K562 (cell line): ENCODE results near the gene ZNF512B. TPM values are rescaled to one million over a fixed set of nuclear protein-coding genes. Genes with fewer than 3 reads are reported as not detected.

ENCODE experiments used
- ATAC-seq: fragments of 200-7000 bp; cut with Tn5 transposase; 3 replicates; pipeline ENCODE4 v1.9.1; 2020; ENCODE audit warnings: moderate library complexity
- BruUV-seq: library from RNA; stranded (reverse); fragments of 400-500 nt; replicated peaks from 2 replicates; lab custom pipeline; 2021; lab: Mats Ljungman, UMichigan
- CTCF ChIA-PET: fragments of 300-600 bp; formaldehyde crosslinking; extraction: SDS; loops from one replicate; lab custom pipeline; 2021; ENCODE audit warnings: low intra/inter-chr PET ratio; lab: Yijun Ruan, JAX
- POLR2A ChIA-PET: fragments of 300-600, 350-650 bp; sonication (Branson Sonifier 250); formaldehyde crosslinking; extraction: SDS; loops from one replicate; lab custom pipeline; 2021; ENCODE audit warnings: antibody characterized with exemption, inconsistent platforms; lab: Yijun Ruan, JAX
- DNase-seq, 4 experiments: peaks; one replicate each; pipeline versions ENCODE4 v3.0.0 to v3.0.0-alpha.2; 2011 to 2018; ENCODE audit warnings: low spot score in 3 of 4, mixed read lengths in 3 of 4; ENCODE audit errors: extremely low read depth in 1 of 4
- FAIRE-seq: peaks from 2 replicates; lab custom pipeline; 2011; peaks lifted over from hg19 to GRCh38; lab: Jason Lieb, UNC
- H2AFZ ChIP-seq: 2 replicates; pipeline ENCODE4 v1.6.0; 2011; ENCODE audit warnings: low read depth, low read length, control low read depth, inconsistent platforms
- H3K27ac ChIP-seq: fragments of 200-600 bp; 3 replicates; pipeline ENCODE4 v1.8.0; 2011; ENCODE audit warnings: low read depth, mild to moderate bottlenecking, control low read depth, inconsistent platforms, low read length, moderate library complexity, mixed read lengths; ENCODE audit errors: extremely low read depth
- H3K27me3 ChIP-seq, 2 experiments: fragments of 300-600 bp in 1 of 2; 2 replicates in 1 of 2; 3 replicates in 1 of 2; pipeline versions ENCODE4 v1.6.0 to v1.8.0; 2011; ENCODE audit warnings: inconsistent platforms in 2 of 2, low read length in 2 of 2, mild to moderate bottlenecking in 1 of 2, mixed read lengths in 1 of 2, moderate library complexity in 1 of 2; ENCODE audit not compliant: control insufficient read depth in 2 of 2, insufficient read depth in 2 of 2
- H3K36me3 ChIP-seq: fragments of 300-600 bp; 3 replicates; pipeline ENCODE4 v1.8.0; 2011; ENCODE audit warnings: mild to moderate bottlenecking, low read length, inconsistent platforms; ENCODE audit not compliant: control insufficient read depth, insufficient read depth
- H3K4me1 ChIP-seq, 2 experiments: fragments of 200-600 bp in 1 of 2; replicated peaks in 1 of 2; 2 replicates in 1 of 2; 3 replicates in 1 of 2; pipeline versions ENCODE4 v1.5.1 to v1.8.0; 2011; ENCODE audit warnings: inconsistent platforms in 2 of 2, low read length in 2 of 2, mild to moderate bottlenecking in 1 of 2, mixed read lengths in 1 of 2, moderate library complexity in 1 of 2; ENCODE audit not compliant: control insufficient read depth in 2 of 2, insufficient read depth in 2 of 2
- H3K4me2 ChIP-seq: 2 replicates; pipeline ENCODE4 v1.6.1; 2011; ENCODE audit warnings: low read length, control low read depth, inconsistent platforms, mixed read lengths; ENCODE audit not compliant: insufficient read depth
- H3K4me3 ChIP-seq: fragments of 200-600 bp; sonication (generic), shearing (Covaris generic); 2 replicates; pipeline ENCODE4 v1.5.1; 2016; ENCODE audit warnings: control low read depth, inconsistent platforms
- H3K79me2 ChIP-seq: fragments of 200-600 bp; 3 replicates; pipeline ENCODE4 v1.8.0; 2011; ENCODE audit warnings: low read length, inconsistent platforms; ENCODE audit not compliant: control insufficient read depth, insufficient read depth
- H3K9ac ChIP-seq, 2 experiments: 2 replicates each; pipeline versions ENCODE4 v1.6.0 to v1.6.1; 2011; ENCODE audit warnings: low read depth in 2 of 2, low read length in 2 of 2, control low read depth in 1 of 2, inconsistent platforms in 1 of 2, mild to moderate bottlenecking in 1 of 2, mixed read lengths in 1 of 2; ENCODE audit not compliant: insufficient read depth in 1 of 2
- H3K9me1 ChIP-seq: one replicate; pipeline ENCODE4 v1.6.0; 2011; ENCODE audit warnings: inconsistent platforms, mild to moderate bottlenecking, low read length, moderate library complexity; ENCODE audit not compliant: control insufficient read depth, insufficient read depth
- H3K9me3 ChIP-seq: replicated peaks from 2 replicates; pipeline ENCODE4 v1.5.1; 2011; ENCODE audit warnings: low read depth, low read length, inconsistent platforms; ENCODE audit not compliant: control insufficient read depth, insufficient read depth
- H4K20me1 ChIP-seq: replicated peaks from 2 replicates; pipeline ENCODE4 v1.6.1; 2011; ENCODE audit warnings: low read length, inconsistent platforms, mixed read lengths; ENCODE audit not compliant: control insufficient read depth, insufficient read depth
- KLF6 ChIP-seq: fragments of 250-450 bp; sonication (Bioruptor Pico); IDR thresholded peaks from 2 replicates; pipeline ENCODE4 v1.4.0; 2020; ENCODE audit warnings: mild to moderate bottlenecking, moderate library complexity, borderline replicate concordance
- NR4A1 ChIP-seq, 2 experiments: fragments of 250-450 bp in 1 of 2; fragments of 450-650 bp in 1 of 2; sonication (Bioruptor Pico) in 1 of 2; IDR thresholded peaks; 2 replicates each; pipeline versions ENCODE4 v1.4.0 to v1.6.1; 2016 to 2020; ENCODE audit warnings: mild to moderate bottlenecking in 2 of 2, missing compliant biosample characterization in 1 of 2, missing genetic modification characterization in 1 of 2, moderate library complexity in 1 of 2
- OTX1 ChIP-seq: fragments of 450-650 bp; formaldehyde crosslinking; IDR thresholded peaks from 2 replicates; pipeline ENCODE4 v1.4.0; 2022; ENCODE audit warnings: mild to moderate bottlenecking
- PCBP1 ChIP-seq: fragments of 200-400 bp; formaldehyde crosslinking; IDR thresholded peaks from 2 replicates; pipeline ENCODE4 v1.6.1; 2018; ENCODE audit warnings: mild to moderate bottlenecking, low read depth, low read length; ENCODE audit not compliant: poor library complexity, severe bottlenecking
- POLR3A ChIP-seq: IDR thresholded peaks from 2 replicates; pipeline ENCODE4 v1.6.1; 2011; ENCODE audit warnings: borderline replicate concordance, mild to moderate bottlenecking, moderate library complexity; ENCODE audit not compliant: insufficient read length, insufficient read depth; ENCODE audit errors: extremely low read depth
- RBM15 ChIP-seq: fragments of 200-400 bp; formaldehyde crosslinking; IDR thresholded peaks from 2 replicates; pipeline ENCODE4 v1.6.1; 2018; ENCODE audit warnings: mild to moderate bottlenecking, low read length, moderate library complexity; ENCODE audit not compliant: insufficient read depth
- ZNF165 ChIP-seq: fragments of 250-450 bp; sonication (Bioruptor Pico); IDR thresholded peaks from 2 replicates; pipeline ENCODE4 v1.4.0; 2020; ENCODE audit warnings: borderline replicate concordance
- WGBS: fragments of 100-300 bp; shearing (Covaris generic); methylation state at CpG from one replicate; pipeline ENCODE4 v1.1.6; 2016; ENCODE audit warnings: low coverage, mixed read lengths; ENCODE audit not compliant: insufficient coverage; ENCODE audit errors: missing lambda C conversion rate; 5-methylcytosine and 5-hydroxymethylcytosine counted together
- in situ Hi-C: fragments of 300-500 bp; cut with MboI; formaldehyde crosslinking; loops from 4 replicates; pipeline ENCODE4 v1.15.0; 2018; ENCODE audit warnings: inconsistent platforms, mixed read lengths
- intact Hi-C: fragments of 100-400 bp; cut with micrococcal nuclease; formaldehyde crosslinking; loops from 2 replicates; pipeline ENCODE4 v1.14.2; 2022
- polyA plus RNA-seq, 8 experiments: library from polyadenylated mRNA; depleted of rRNA in 4 of 8; stranded (reverse) in 5 of 8; unstranded in 3 of 8; fragments of >200 nt; fragmentation: Nextera tagmentation in 2 of 8; fragmentation: Illumina TruSeq in 1 of 8; extraction: Ambion mirVana in 2 of 8; extraction: Trizol in 1 of 8; gene quantifications; 2 replicates each; pipeline versions ENCODE4 v1.2.1 to v1.2.3, GENCODE V29; 2011 to 2014; ENCODE audit warnings: inconsistent platforms in 1 of 8, missing spikeins in 1 of 8
- total RNA-seq, 7 experiments: library from RNA; depleted of rRNA in 6 of 7; stranded (reverse); fragments of >200 nt in 6 of 7; fragmentation: Illumina TruSeq in 2 of 7; extraction: Trizol in 2 of 7; gene quantifications; 2 replicates each; pipeline versions ENCODE4 v1.2.1 to v1.2.3, GENCODE V29; 2011 to 2021; ENCODE audit warnings: low replicate concordance in 1 of 7
- TF ChIP-seq, protein P1 (sequence below): fragments of 450-650 bp; IDR thresholded peaks from 2 replicates; pipeline ENCODE4 v1.6.1; 2018; ENCODE audit not compliant: partially characterized antibody

The ZNF512B gene
- total and polyA plus RNA-seq, 9 of the 15 experiments (the other 6 are each of a cell fraction or from before 2014, with no cell fraction given) = 0.01 to 27.8 (median 8.2) TPM

GRCh38 chr20:63931735-63932134 is 38.0 kb downstream of the ZNF512B start:
- BruUV-seq = no TSS peak
- H3K4me2 ChIP-seq = no peak overlapping the region
- POLR2A ChIA-PET = interaction anchor here (0.6 kb wide), 2 partner anchors 62 to 281 kb away, joined by 3 read pairs; no protein-coding TSS in a partner anchor
- H3K9ac ChIP-seq = no peak overlapping the region
- H3K36me3 ChIP-seq = peaks cover 88% of the 10 kb centered on the region; the same call in 2 of the 3 replicates
- FAIRE-seq (no peak), DNase-seq (no peak), ATAC-seq (no peak)
- no peaks in the 10 kb centered on the region for H3K9me3 ChIP-seq
- H3K4me3 ChIP-seq = no peak overlapping the region
- H4K20me1 ChIP-seq = peaks cover 4% of the 10 kb centered on the region; the same call in 1 of the 2 replicates
- H3K27me3 ChIP-seq = no peaks in the 10 kb centered on the region
- H3K9me1 ChIP-seq = no peaks in the 10 kb centered on the region
- CTCF ChIA-PET = no interaction called here
- no peaks in the 10 kb centered on the region; the same call in 2 of the 3 replicates for H3K79me2 ChIP-seq
- H3K4me1 ChIP-seq = peaks cover 0 to 27% of the 10 kb centered on the region in 2 experiments; a peak in 2 of 5 replicates
- no peak overlapping the region for H2AFZ ChIP-seq
- no peak overlapping the region for H3K27ac ChIP-seq
- intact Hi-C loops = no loop called here
- TF ChIP-seq, protein P1, sequence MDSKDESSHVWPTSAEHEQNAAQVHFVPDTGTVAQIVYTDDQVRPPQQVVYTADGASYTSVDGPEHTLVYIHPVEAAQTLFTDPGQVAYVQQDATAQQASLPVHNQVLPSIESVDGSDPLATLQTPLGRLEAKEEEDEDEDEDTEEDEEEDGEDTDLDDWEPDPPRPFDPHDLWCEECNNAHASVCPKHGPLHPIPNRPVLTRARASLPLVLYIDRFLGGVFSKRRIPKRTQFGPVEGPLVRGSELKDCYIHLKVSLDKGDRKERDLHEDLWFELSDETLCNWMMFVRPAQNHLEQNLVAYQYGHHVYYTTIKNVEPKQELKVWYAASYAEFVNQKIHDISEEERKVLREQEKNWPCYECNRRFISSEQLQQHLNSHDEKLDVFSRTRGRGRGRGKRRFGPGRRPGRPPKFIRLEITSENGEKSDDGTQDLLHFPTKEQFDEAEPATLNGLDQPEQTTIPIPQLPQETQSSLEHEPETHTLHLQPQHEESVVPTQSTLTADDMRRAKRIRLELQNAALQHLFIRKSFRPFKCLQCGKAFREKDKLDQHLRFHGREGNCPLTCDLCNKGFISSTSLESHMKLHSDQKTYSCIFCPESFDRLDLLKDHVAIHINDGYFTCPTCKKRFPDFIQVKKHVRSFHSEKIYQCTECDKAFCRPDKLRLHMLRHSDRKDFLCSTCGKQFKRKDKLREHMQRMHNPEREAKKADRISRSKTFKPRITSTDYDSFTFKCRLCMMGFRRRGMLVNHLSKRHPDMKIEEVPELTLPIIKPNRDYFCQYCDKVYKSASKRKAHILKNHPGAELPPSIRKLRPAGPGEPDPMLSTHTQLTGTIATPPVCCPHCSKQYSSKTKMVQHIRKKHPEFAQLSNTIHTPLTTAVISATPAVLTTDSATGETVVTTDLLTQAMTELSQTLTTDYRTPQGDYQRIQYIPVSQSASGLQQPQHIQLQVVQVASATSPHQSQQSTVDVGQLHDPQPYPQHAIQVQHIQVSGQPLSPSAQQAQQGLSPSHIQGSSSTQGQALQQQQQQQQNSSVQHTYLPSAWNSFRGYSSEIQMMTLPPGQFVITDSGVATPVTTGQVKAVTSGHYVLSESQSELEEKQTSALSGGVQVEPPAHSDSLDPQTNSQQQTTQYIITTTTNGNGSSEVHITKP = no peak
- TF ChIP-seq KLF6 (CRISPR knock-in tag) = no peak
- no peak for TF ChIP-seq NR4A1 (CRISPR knock-in tag; IDR thresholded peaks at IDR 0.05)
- no peak for TF ChIP-seq NR4A1 (tag; IDR thresholded peaks at IDR 0.05)
- TF ChIP-seq ZNF165 (CRISPR knock-in tag) = no peak
- no peak for TF ChIP-seq POLR3A
- no peak for TF ChIP-seq RBM15
- TF ChIP-seq OTX1 (CRISPR knock-in tag) = no peak
- no peak for TF ChIP-seq PCBP1
- WGBS = 97% methylated on average over 13 of the region's 19 CpGs
- in situ Hi-C loops = no loop called here
